Mucosa of descending colon (tissue), 3 donors: Measurements from ENCODE around the gene USP34. TPM values are rescaled to one million over a fixed set of nuclear protein-coding genes. Genes with fewer than 3 reads are reported as not detected.

Experiments
- ATAC-seq: fragments of 200-7000 bp; cut with Tn5 transposase; one replicate; pipeline ENCODE4 v1.9.1; 2020; ENCODE audit warnings: mild to moderate bottlenecking, moderate library complexity
- DNase-seq, 3 donors: peaks; one replicate each; pipeline ENCODE4 v3.0.0-alpha.2; 2020
- H3K36me3 ChIP-seq: fragments of 200-600 bp; one replicate; pipeline ENCODE4 v1.8.0; 2021; ENCODE audit warnings: low read depth, mild to moderate bottlenecking
- H3K4me1 ChIP-seq: fragments of 200-600 bp; one replicate; pipeline ENCODE4 v1.8.0; 2021; ENCODE audit warnings: low read depth, mild to moderate bottlenecking
- H3K4me3 ChIP-seq: fragments of 200-600 bp; one replicate; pipeline ENCODE4 v1.8.0; 2021; ENCODE audit warnings: mild to moderate bottlenecking
- H3K9me3 ChIP-seq: fragments of 200-600 bp; one replicate; pipeline ENCODE4 v1.8.0; 2021; ENCODE audit warnings: mild to moderate bottlenecking
- intact Hi-C, 2 donors: fragments of 100-400 bp; cut with DNase I in 1 of 2; cut with micrococcal nuclease in 1 of 2; formaldehyde crosslinking; loops; one replicate each; pipeline versions ENCODE4 v1.11.0 to v1.11.1; 2022; cut with DNase I, micrococcal nuclease
- total RNA-seq, 3 donors: library from RNA; stranded (reverse); fragmentation: NEBNext Ultra II Directional in 2 of 3; extraction: Animal tissue kit (Norgen Biotek cat#: 25700) in 2 of 3; gene quantifications; one replicate each; pipeline versions ENCODE4 v1.2.1 to v1.2.4, GENCODE V29; 2021 to 2023
- TF ChIP-seq, protein P1 (sequence below): fragments of 200-600 bp; IDR thresholded peaks from one replicate; pipeline ENCODE4 v1.8.0; 2022; ENCODE audit warnings: antibody characterized with exemption, mild to moderate bottlenecking
- donor health status: DM: no; HTN: no; CAD: no; lungs with moderate emphysema.
- donor health status: DM: no; HTN: no; CAD: no.
- donor health status: DM: no; HTN: yes; CAD: no.

Gene USP34
- total RNA-seq, 3 donors from 2014 or later: 67.9 to 132 (median 88.4) TPM

DNA sequence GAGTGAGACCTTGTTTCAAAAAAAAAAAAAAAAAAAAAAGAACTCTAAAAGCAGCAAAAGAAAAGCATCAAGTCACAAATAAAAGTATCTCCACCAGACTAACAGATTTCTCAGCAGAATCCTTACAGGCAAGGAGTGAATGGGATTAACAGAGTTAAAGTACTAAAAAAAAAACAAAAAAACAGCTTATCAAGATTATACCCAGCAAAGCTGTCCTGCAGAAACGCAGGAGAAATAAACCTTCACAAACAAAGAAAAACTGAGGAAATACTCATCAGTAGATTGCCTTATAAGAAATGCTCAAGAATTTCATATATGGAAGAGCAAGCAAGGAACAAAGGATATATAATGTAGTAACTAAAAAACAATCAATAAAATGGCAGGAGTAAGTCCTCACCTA, 35.6 kb downstream of the USP34 start:
- DNase-seq (no peak), ATAC-seq (no peak)
- intact Hi-C loops: no loop called here
- no peaks in the 10 kb centered on the region for H3K9me3 ChIP-seq
- peaks cover 53% of the 10 kb centered on the region for H3K4me1 ChIP-seq
- TF ChIP-seq, protein P1, sequence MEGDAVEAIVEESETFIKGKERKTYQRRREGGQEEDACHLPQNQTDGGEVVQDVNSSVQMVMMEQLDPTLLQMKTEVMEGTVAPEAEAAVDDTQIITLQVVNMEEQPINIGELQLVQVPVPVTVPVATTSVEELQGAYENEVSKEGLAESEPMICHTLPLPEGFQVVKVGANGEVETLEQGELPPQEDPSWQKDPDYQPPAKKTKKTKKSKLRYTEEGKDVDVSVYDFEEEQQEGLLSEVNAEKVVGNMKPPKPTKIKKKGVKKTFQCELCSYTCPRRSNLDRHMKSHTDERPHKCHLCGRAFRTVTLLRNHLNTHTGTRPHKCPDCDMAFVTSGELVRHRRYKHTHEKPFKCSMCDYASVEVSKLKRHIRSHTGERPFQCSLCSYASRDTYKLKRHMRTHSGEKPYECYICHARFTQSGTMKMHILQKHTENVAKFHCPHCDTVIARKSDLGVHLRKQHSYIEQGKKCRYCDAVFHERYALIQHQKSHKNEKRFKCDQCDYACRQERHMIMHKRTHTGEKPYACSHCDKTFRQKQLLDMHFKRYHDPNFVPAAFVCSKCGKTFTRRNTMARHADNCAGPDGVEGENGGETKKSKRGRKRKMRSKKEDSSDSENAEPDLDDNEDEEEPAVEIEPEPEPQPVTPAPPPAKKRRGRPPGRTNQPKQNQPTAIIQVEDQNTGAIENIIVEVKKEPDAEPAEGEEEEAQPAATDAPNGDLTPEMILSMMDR: no peak
- H3K36me3 ChIP-seq: no peaks in the 10 kb centered on the region
- no peak overlapping the region for H3K4me3 ChIP-seq

DNA sequence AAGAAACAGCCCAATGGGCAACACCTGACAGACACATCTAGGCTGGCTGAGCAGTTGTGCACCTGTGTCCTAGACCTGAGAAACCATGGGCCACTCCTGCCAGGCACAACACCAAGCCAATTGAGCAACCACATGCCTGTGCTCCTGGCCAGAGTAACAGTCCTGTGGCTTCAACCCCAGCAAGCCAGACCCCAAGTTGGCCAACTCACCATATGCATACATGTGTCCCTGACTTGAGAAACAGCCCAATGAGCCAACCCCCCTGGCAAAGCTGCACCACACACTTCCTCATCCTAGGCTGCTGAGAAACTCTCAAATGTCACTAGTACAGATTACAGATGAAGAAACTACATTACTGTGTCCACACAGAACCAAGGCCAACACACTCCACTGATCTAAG, 36.6 kb downstream of the USP34 start:
- TF ChIP-seq, protein P1: no peak
- Histone ChIP-seq H3K4me3 (no peak overlapping the region), H3K36me3 (no peaks in the 10 kb centered on the region), H3K4me1 (peaks cover 47% of the 10 kb centered on the region), H3K9me3 (no peaks in the 10 kb centered on the region)
- intact Hi-C loops: no loop called here
- ATAC-seq (peak; percentile 43), DNase-seq (no peak)

DNA sequence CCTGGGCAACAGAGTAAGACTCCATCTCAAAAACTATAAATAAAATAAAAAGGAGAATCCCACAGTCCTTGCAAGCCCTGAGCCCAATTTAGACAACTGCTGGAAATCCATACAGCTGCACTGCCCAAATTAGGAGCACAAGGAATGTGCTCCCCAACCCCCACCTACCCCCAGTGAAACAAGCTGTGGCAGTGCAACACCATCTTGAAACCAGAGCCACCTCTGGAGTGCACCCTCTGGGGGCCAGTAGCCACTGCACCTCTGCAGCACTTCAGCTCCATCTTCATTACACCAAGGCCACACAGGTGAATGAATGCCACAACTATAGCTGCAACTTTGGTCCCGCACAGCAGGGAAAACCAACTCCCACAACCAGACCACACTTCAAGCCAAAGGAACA, 37.3 kb downstream of the USP34 start:
- no peak for DNase-seq
- ATAC-seq: peak; percentile 18
- intact Hi-C loops: no loop called here
- TF ChIP-seq, protein P1: no peak
- Histone ChIP-seq H3K9me3 (no peaks in the 10 kb centered on the region), H3K4me1 (peaks cover 47% of the 10 kb centered on the region), H3K36me3 (no peaks in the 10 kb centered on the region), H3K4me3 (no peak overlapping the region)

DNA sequence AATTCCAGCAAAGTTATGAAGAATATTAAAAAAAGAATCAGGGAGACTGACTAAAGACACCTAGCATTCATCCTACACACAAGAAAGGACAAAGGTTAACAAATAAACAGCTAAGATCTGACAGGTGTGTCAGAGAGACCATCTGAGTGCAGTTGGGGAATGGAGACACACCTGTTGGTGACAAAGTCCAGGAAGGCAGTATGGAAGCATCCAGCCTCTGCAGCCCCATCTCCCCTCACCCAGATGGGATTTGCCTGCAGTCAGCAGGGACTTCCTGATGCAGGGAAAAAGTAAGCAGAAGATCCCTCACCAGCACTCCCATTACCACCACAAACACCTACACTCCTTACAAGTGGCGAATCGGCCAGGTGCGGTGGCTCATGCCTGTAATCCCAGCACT, 37.9 kb downstream of the USP34 start:
- DNase-seq: peak in 2 of 3 donors; percentile 40 to 55
- intact Hi-C loops: no loop called here
- peak; percentile 90 for ATAC-seq
- Histone ChIP-seq H3K4me1 (peaks cover 47% of the 10 kb centered on the region), H3K4me3 (no peak overlapping the region), H3K9me3 (no peaks in the 10 kb centered on the region), H3K36me3 (no peaks in the 10 kb centered on the region)
- TF ChIP-seq, protein P1: no peak

DNA sequence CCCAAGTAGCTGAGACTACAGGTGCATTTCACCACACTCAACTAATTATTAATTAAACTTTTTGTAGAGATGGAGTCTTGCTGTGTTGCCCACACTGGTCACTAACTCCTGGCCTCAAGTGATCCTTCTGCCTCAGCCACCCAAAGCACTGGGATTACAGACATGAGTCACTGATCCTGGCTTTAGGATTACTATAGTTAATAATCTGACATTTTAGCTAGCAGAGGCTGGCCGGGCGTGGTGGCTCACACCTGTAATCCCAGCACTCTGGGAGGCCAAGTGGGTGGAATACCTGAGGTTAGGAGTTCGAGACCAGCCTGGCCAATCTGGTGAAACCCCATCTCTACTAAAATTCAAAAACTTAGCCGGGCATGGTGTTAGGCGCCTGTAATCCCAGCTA, 39.5 kb downstream of the USP34 start:
- no peak for ATAC-seq
- TF ChIP-seq, protein P1: no peak
- Histone ChIP-seq H3K4me3 (no peak overlapping the region), H3K9me3 (no peaks in the 10 kb centered on the region), H3K36me3 (no peaks in the 10 kb centered on the region), H3K4me1 (peaks cover 39% of the 10 kb centered on the region)
- intact Hi-C loops: no loop called here
- DNase-seq: peak in 1 of 3 donors; percentile 8
